Astrocyte of the cerebellum (primary cell): ENCODE measurements around the gene MLN.

Experiments
- DNase-seq: peaks from one replicate; pipeline ENCODE4 v3.0.0-alpha.2; 2011; ENCODE audit warnings: low read depth
- H3K4me3 ChIP-seq: 2 replicates; pipeline ENCODE4 v1.5.1; 2011; ENCODE audit warnings: mild to moderate bottlenecking, low read depth, low read length, moderate library complexity
- in situ Hi-C: cut with HindIII; loops from 2 replicates; pipeline ENCODE4 v1.10.0; 2017; ENCODE audit warnings: low sequenced_read_pairs
- TF ChIP-seq, protein P1 (sequence below): IDR thresholded peaks from 2 replicates; pipeline ENCODE4 v1.5.1; 2012; ENCODE audit warnings: low read length, low read depth, moderate library complexity, mild to moderate bottlenecking; ENCODE audit errors: missing control alignments

MLN gene

DNA sequence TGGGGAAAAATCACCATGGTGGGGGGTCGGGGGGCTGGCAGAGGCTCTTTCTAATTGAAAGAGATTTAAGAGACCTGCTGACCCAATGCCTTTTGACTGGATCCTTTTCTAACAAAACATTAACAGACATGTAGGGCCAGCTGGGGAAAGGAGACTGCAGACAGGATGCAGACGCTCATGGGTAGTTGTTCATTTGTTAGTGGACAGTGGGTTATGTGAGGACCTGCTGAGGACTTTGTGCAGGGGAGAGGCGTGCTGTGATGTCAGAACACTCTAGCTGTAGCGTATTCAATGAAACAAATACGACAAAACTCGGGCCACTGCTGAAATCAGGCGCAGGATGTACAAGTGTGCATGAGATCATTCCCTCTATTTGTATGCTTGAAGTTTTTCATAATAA lies 58.3 kb downstream of the MLN start:
- no peak for DNase-seq
- in situ Hi-C loops: no loop called here
- H3K4me3 ChIP-seq: no peak overlapping the region
- TF ChIP-seq, protein P1, sequence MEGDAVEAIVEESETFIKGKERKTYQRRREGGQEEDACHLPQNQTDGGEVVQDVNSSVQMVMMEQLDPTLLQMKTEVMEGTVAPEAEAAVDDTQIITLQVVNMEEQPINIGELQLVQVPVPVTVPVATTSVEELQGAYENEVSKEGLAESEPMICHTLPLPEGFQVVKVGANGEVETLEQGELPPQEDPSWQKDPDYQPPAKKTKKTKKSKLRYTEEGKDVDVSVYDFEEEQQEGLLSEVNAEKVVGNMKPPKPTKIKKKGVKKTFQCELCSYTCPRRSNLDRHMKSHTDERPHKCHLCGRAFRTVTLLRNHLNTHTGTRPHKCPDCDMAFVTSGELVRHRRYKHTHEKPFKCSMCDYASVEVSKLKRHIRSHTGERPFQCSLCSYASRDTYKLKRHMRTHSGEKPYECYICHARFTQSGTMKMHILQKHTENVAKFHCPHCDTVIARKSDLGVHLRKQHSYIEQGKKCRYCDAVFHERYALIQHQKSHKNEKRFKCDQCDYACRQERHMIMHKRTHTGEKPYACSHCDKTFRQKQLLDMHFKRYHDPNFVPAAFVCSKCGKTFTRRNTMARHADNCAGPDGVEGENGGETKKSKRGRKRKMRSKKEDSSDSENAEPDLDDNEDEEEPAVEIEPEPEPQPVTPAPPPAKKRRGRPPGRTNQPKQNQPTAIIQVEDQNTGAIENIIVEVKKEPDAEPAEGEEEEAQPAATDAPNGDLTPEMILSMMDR: no peak

DNA sequence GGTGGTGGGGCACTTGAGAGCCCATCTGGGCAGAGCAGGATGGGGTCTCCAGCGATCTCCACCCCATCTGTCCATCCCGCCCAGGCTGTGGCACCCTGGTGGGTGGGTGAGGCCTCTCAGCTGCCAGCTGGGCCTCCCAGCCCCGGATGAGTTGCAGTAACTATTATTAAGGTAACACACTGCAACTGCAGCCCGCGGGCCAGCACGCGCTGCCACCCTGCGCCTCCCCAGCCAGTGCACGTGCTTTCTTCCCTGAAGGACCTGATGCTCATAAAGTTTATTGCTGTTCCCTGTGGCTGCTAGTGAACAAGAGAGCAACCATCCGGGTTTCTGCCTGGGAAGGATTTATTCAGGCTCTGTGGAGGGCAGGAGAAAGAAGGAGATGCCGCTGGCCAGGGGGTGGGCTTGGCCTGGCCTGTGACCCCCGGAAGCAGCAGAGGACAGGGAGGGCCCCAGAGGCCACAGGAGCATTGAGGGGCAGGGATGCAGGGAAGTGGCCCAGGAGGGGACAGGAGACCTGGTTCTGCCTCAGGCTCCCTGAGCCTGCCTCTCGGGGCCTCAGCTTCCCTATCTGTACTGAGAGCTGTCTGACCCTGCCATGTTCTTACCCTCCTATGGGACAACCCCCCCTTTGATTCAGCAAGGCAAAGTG lies 58.8 kb downstream of the MLN start:
- no peak for DNase-seq
- no peak overlapping the region for H3K4me3 ChIP-seq
- TF ChIP-seq, protein P1: no peak
- in situ Hi-C loops: loop anchor here (5.0 kb wide), 1 partner anchor 397 kb away; no protein-coding TSS in a partner anchor
